Astrocyte (in vitro differentiated cells and primary cell): ENCODE results near the gene ADGRB3. TPM values are rescaled to one million over a fixed set of nuclear protein-coding genes. Genes with fewer than 3 reads are reported as not detected.

Experiments
- DNase-seq: peaks from one replicate; pipeline ENCODE4 v3.0.0-alpha.2; 2010; ENCODE audit warnings: low read depth
- FAIRE-seq: peaks from 2 replicates; lab custom pipeline; 2011; peaks lifted over from hg19 to GRCh38; lab: Jason Lieb, UNC
- H2AFZ ChIP-seq: 2 replicates; pipeline ENCODE4 v1.6.0; 2012; ENCODE audit warnings: low read depth, low read length, inconsistent platforms
- H3K27ac ChIP-seq: 2 replicates; pipeline ENCODE4 v1.5.1; 2011; ENCODE audit warnings: low read depth, low read length, inconsistent platforms
- H3K27me3 ChIP-seq: 2 replicates; pipeline ENCODE4 v1.6.0; 2011; ENCODE audit warnings: low read length, inconsistent platforms; ENCODE audit not compliant: insufficient read depth
- H3K36me3 ChIP-seq: 2 replicates; pipeline ENCODE4 v1.5.1; 2011; ENCODE audit warnings: low read length, inconsistent platforms; ENCODE audit not compliant: insufficient read depth
- H3K4me1 ChIP-seq: 2 replicates; pipeline ENCODE4 v1.5.1; 2011; ENCODE audit warnings: low read length, inconsistent platforms; ENCODE audit not compliant: insufficient read depth
- H3K4me2 ChIP-seq: 2 replicates; pipeline ENCODE4 v1.6.0; 2012; ENCODE audit warnings: low read length, inconsistent platforms
- H3K4me3 ChIP-seq: 2 replicates; pipeline ENCODE4 v1.5.1; 2011; ENCODE audit warnings: low read depth, mild to moderate bottlenecking, low read length, inconsistent platforms; ENCODE audit not compliant: insufficient read depth
- H3K79me2 ChIP-seq: 2 replicates; pipeline ENCODE4 v1.6.0; 2012; ENCODE audit warnings: mild to moderate bottlenecking, low read length, inconsistent platforms; ENCODE audit not compliant: insufficient read depth
- H3K9ac ChIP-seq: 2 replicates; pipeline ENCODE4 v1.6.0; 2012; ENCODE audit warnings: mild to moderate bottlenecking, low read length, inconsistent platforms
- H3K9me3 ChIP-seq: 2 replicates; pipeline ENCODE4 v1.5.1; 2012; ENCODE audit warnings: low read depth, mild to moderate bottlenecking, low read length, inconsistent platforms; ENCODE audit not compliant: insufficient read depth
- H4K20me1 ChIP-seq: 2 replicates; pipeline ENCODE4 v1.6.0; 2012; ENCODE audit warnings: low read length, inconsistent platforms; ENCODE audit not compliant: insufficient read depth
- H3K27ac Mint-ChIP-seq: one replicate; pipeline ENCODE4 v1.8.0; 2021; ENCODE audit warnings: mild to moderate bottlenecking, mixed read lengths; ENCODE audit not compliant: unreplicated experiment
- H3K27me3 Mint-ChIP-seq: one replicate; pipeline ENCODE4 v1.8.0; 2021; ENCODE audit warnings: low read depth, mixed read lengths; ENCODE audit not compliant: unreplicated experiment
- H3K36me3 Mint-ChIP-seq: one replicate; pipeline ENCODE4 v1.8.0; 2021; ENCODE audit warnings: low read depth, mixed read lengths; ENCODE audit not compliant: unreplicated experiment
- H3K4me1 Mint-ChIP-seq: one replicate; pipeline ENCODE4 v1.8.0; 2021; ENCODE audit warnings: low read depth, mixed read lengths; ENCODE audit not compliant: unreplicated experiment
- H3K4me3 Mint-ChIP-seq: one replicate; pipeline ENCODE4 v1.8.0; 2021; ENCODE audit warnings: mild to moderate bottlenecking, moderate library complexity, mixed read lengths; ENCODE audit not compliant: unreplicated experiment
- H3K9me3 Mint-ChIP-seq: one replicate; pipeline ENCODE4 v1.8.0; 2021; ENCODE audit warnings: mild to moderate bottlenecking, mixed read lengths; ENCODE audit not compliant: unreplicated experiment
- CTCF ChIP-seq: IDR thresholded peaks from 2 replicates; pipeline ENCODE4 v1.5.1; 2011; ENCODE audit warnings: low read depth, mild to moderate bottlenecking, inconsistent platforms, low read length, moderate library complexity; ENCODE audit not compliant: insufficient read depth
- EZH2 ChIP-seq: IDR thresholded peaks from 2 replicates; pipeline ENCODE4 v1.6.1; 2012; ENCODE audit warnings: mild to moderate bottlenecking, low read length, inconsistent platforms; ENCODE audit not compliant: insufficient read depth
- total RNA-seq: library from RNA; stranded (reverse); gene quantifications from 2 replicates; pipeline ENCODE4 v1.2.1, GENCODE V29; 2021

The ADGRB3 gene
- total RNA-seq, 1 donor from 2014 or later: 0.77 TPM

- H2AFZ ChIP-seq: no peak overlapping the region
- no peaks in the 10 kb centered on the region for H3K36me3 ChIP-seq
- H4K20me1 ChIP-seq: no peaks in the 10 kb centered on the region
- Mint-ChIP-seq H3K4me3 (no peak overlapping the region), H3K36me3 (no peaks in the 10 kb centered on the region), H3K9me3 (no peaks in the 10 kb centered on the region), H3K27ac (no peak overlapping the region), H3K4me1 (no peaks in the 10 kb centered on the region), H3K27me3 (no peaks in the 10 kb centered on the region)
- DNase-seq: no peak
- no peak overlapping the region for H3K4me3 ChIP-seq
- no peaks in the 10 kb centered on the region for H3K27me3 ChIP-seq
- no peaks in the 10 kb centered on the region for H3K79me2 ChIP-seq
- H3K4me1 ChIP-seq: no peaks in the 10 kb centered on the region
- no peaks in the 10 kb centered on the region for H3K9me3 ChIP-seq
- TF ChIP-seq EZH2 (no peak), CTCF (no peak)
- FAIRE-seq: no peak
- no peak overlapping the region for H3K4me2 ChIP-seq
- H3K27ac ChIP-seq: no peak overlapping the region
- no peak overlapping the region for H3K9ac ChIP-seq
These were observed 19.1 kb upstream of the ADGRB3 start for GRCh38 chr6:68615938-68616337.

- Histone ChIP-seq H3K79me2 (no peaks in the 10 kb centered on the region), H4K20me1 (no peaks in the 10 kb centered on the region), H3K4me3 (no peak overlapping the region), H3K9me3 (no peaks in the 10 kb centered on the region), H3K4me2 (no peak overlapping the region), H3K27ac (no peak overlapping the region), H3K4me1 (no peaks in the 10 kb centered on the region), H3K36me3 (no peaks in the 10 kb centered on the region), H3K27me3 (no peaks in the 10 kb centered on the region), H3K9ac (no peak overlapping the region), H2AFZ (no peak overlapping the region)
- no peaks in the 10 kb centered on the region for H3K36me3 Mint-ChIP-seq
- no peak overlapping the region for H3K27ac Mint-ChIP-seq
- TF ChIP-seq CTCF (no peak), EZH2 (no peak)
- H3K27me3 Mint-ChIP-seq: no peaks in the 10 kb centered on the region
- FAIRE-seq (no peak), DNase-seq (no peak)
- H3K4me1 Mint-ChIP-seq: no peaks in the 10 kb centered on the region
- H3K9me3 Mint-ChIP-seq: no peaks in the 10 kb centered on the region
- no peak overlapping the region for H3K4me3 Mint-ChIP-seq
These were observed 9.1 kb upstream of the ADGRB3 start for GRCh38 chr6:68625998-68626397.

- Mint-ChIP-seq H3K4me1 (no peaks in the 10 kb centered on the region), H3K27me3 (peaks cover 6% of the 10 kb centered on the region), H3K4me3 (no peak overlapping the region), H3K9me3 (no peaks in the 10 kb centered on the region), H3K27ac (no peak overlapping the region), H3K36me3 (no peaks in the 10 kb centered on the region)
- no peak overlapping the region for H3K27ac ChIP-seq
- H3K4me1 ChIP-seq: no peaks in the 10 kb centered on the region
- H3K36me3 ChIP-seq: no peaks in the 10 kb centered on the region
- H3K9ac ChIP-seq: no peak overlapping the region
- no peak overlapping the region for H3K4me2 ChIP-seq
- DNase-seq: no peak
- no peak overlapping the region for H3K4me3 ChIP-seq
- peaks cover 5% of the 10 kb centered on the region for H3K27me3 ChIP-seq
- FAIRE-seq: no peak
- H4K20me1 ChIP-seq: no peaks in the 10 kb centered on the region
- no peak overlapping the region for H2AFZ ChIP-seq
- H3K79me2 ChIP-seq: no peaks in the 10 kb centered on the region
- H3K9me3 ChIP-seq: no peaks in the 10 kb centered on the region
- no peak for TF ChIP-seq EZH2
- no peak for TF ChIP-seq CTCF
These were observed 6.9 kb upstream of the ADGRB3 start for GRCh38 chr6:68628161-68628560.
